ENCODE results near the gene C19orf47. TPM values are rescaled to one million over a fixed set of nuclear protein-coding genes. Genes with fewer than 3 reads are reported as not detected.

Gene C19orf47
- total RNA-seq, 4 donors from 2014 or later: 12.3 to 16.5 (median 13.8) TPM

DNA sequence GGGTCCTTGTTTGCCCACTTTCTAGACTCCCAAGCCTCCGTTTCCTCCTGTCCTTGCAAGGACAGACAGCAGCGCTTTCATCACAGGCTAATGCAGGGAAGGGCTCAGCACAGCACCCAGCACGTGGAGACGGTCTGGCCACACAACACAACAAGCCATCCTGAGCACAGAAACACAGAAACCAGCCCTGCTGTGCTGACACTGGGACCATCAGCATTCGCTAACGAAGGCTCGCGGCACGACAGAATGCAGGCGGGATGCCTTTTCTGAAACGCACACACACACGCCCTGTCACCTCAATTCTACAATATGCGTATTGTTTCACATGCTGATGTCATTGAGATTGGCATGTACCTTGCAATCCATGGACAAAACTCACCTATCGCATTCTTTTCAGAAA is 75.9 kb downstream of the C19orf47 start:
- intact Hi-C loops (cut with DNase I; ENCODE audit: low total_unique reads) (no loop called here), in situ Hi-C loops (cut with MboI; ENCODE audit: low pct_ligation_motif_present in 1 of 4, low pct_unique_long_range_greater_than_20kb in 1 of 4, low sequenced_read_pairs in 3 of 4) (no loop called here)
- H3K27ac ChIP-seq: no peak overlapping the region
- WGBS, 2 donors (ENCODE audit: low coverage in 1 of 2): 95 to 100% methylated on average over 1 to 14 of the region's 14 CpGs
- H3K4me1 ChIP-seq: peaks cover 6 to 26% (median 9%) of the 10 kb centered on the region in 4 donors
- DNase-seq: no peak
- TF ChIP-seq POLR2A (IDR thresholded peaks at IDR 0.05): no peak
- TF ChIP-seq EP300 (IDR thresholded peaks at IDR 0.05; ENCODE audit: low read depth): no peak
- no peak for TF ChIP-seq CTCF (IDR thresholded peaks at IDR 0.05)
- TF ChIP-seq POLR2AphosphoS5 (IDR thresholded peaks at IDR 0.05): no peak
- H3K9me3 ChIP-seq: no peaks in the 10 kb centered on the region
- H3K36me3 ChIP-seq: no peaks in the 10 kb centered on the region
- no peak overlapping the region for H3K4me3 ChIP-seq
- no peaks in the 10 kb centered on the region for H3K27me3 ChIP-seq

DNA sequence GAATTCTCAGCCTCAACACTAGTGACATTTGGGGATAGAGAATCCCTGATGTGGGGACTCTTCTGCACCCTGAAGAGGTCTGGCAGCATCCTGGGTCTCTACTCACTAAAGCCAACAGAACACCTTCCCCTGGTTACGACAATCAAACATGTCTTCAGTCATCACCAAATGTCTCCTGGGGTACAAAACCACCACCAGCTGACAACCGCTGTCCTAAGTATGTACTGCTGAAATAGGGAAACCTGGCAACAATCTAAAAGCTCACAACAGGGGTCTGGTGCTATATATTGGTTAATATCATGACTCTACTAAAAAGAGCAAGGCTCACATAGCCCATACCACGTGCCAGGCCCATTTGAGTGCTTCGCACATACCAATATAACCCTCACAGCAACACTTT is 76.5 kb downstream of the C19orf47 start:
- no peak overlapping the region for H3K4me3 ChIP-seq
- H3K27ac ChIP-seq: no peak overlapping the region
- TF ChIP-seq CTCF (IDR thresholded peaks at IDR 0.05) (no peak), POLR2A (IDR thresholded peaks at IDR 0.05) (no peak), POLR2AphosphoS5 (IDR thresholded peaks at IDR 0.05) (no peak), EP300 (IDR thresholded peaks at IDR 0.05; ENCODE audit: low read depth) (no peak)
- DNase-seq: no peak
- no peaks in the 10 kb centered on the region for H3K27me3 ChIP-seq
- no peaks in the 10 kb centered on the region for H3K36me3 ChIP-seq
- H3K4me1 ChIP-seq: peaks cover 6 to 27% (median 9%) of the 10 kb centered on the region in 4 donors
- WGBS, 2 donors (ENCODE audit: low coverage in 1 of 2): 90 to 100% methylated on average over 1 to 4 of the region's 4 CpGs
- H3K9me3 ChIP-seq: no peaks in the 10 kb centered on the region
- in situ Hi-C loops (cut with MboI; ENCODE audit: low pct_ligation_motif_present in 1 of 4, low pct_unique_long_range_greater_than_20kb in 1 of 4, low sequenced_read_pairs in 3 of 4): no loop called here
- intact Hi-C loops (cut with DNase I; ENCODE audit: low total_unique reads): no loop called here

- in situ Hi-C loops (cut with MboI; ENCODE audit: low pct_ligation_motif_present in 1 of 4, low pct_unique_long_range_greater_than_20kb in 1 of 4, low sequenced_read_pairs in 3 of 4): no loop called here
Measured at GRCh38 chr19:40270362-40271089, 77.7 kb downstream of the C19orf47 start.

More at GRCh38 chr19:40270362-40271089, 77.7 kb downstream of the C19orf47 start:
- no peak for DNase-seq
- Histone ChIP-seq H3K4me1 (peaks cover 6 to 32% (median 11%) of the 10 kb centered on the region in 4 donors), H3K27me3 (no peaks in the 10 kb centered on the region), H3K27ac (no peak overlapping the region), H3K36me3 (no peaks in the 10 kb centered on the region), H3K4me3 (no peak overlapping the region), H3K9me3 (no peaks in the 10 kb centered on the region)
- 91 to 100% methylated on average over 2 to 12 of the region's 12 CpGs for WGBS, 2 donors (ENCODE audit: low coverage in 1 of 2)
- intact Hi-C loops (cut with DNase I; ENCODE audit: low total_unique reads): no loop called here
- TF ChIP-seq POLR2A (IDR thresholded peaks at IDR 0.05) (no peak), POLR2AphosphoS5 (IDR thresholded peaks at IDR 0.05) (no peak), EP300 (IDR thresholded peaks at IDR 0.05; ENCODE audit: low read depth) (no peak), CTCF (IDR thresholded peaks at IDR 0.05) (no peak)

Small RNA genes lying within 50 kb of the gene (small RNA-seq; reads per million reads assigned to genes)
- gene MIR641 (1.1 to 1.4 (median 1.4) reads per million in 4 donors), gene MIR6796 (0 to 0.28 (median 0.06) reads per million in 4 donors), gene RF00019 (0 reads per million in 4 donors), gene RNU6-945P (0 reads per million in 4 donors)

Other genes with a start within 250 kb of the C19orf47 start
- gene MAP3K10, start 157.0 kb downstream of the C19orf47 start, total RNA-seq: 10 to 100 TPM; 10.8 to 19.5 (median 11.9) TPM
- not detected for gene TTC9B, start 130.0 kb downstream of the C19orf47 start, total RNA-seq
- gene CCNP, start 121.7 kb downstream of the C19orf47 start, total RNA-seq: under 1 TPM in 1 of 4 donors, not detected in 3; 1.00 TPM
- gene AKT2, start 63.1 kb downstream of the C19orf47 start, total RNA-seq: 100 to 1,000 TPM in 2 of 4 donors, 10 to 100 TPM in 2; 63.2 to 266 (median 138) TPM
- gene PLD3, start 298 bp upstream of the C19orf47 start, total RNA-seq: 100 to 1,000 TPM in 3 of 4 donors, 10 to 100 TPM in 1; 91.6 to 322 (median 179) TPM
- gene HIPK4, start 41.8 kb upstream of the C19orf47 start, total RNA-seq: under 1 TPM in 1 of 4 donors, not detected in 3; 0.48 TPM
- 1 to 10 TPM; 1.5 to 5.0 (median 2.6) TPM for gene PRX, start 65.0 kb upstream of the C19orf47 start, total RNA-seq
- gene SERTAD1, start 77.6 kb upstream of the C19orf47 start, total RNA-seq: 10 to 100 TPM in 3 of 4 donors, 1 to 10 TPM in 1; 2.6 to 30.3 (median 18.4) TPM
- 10 to 100 TPM; 14.1 to 31.0 (median 22.2) TPM for gene SERTAD3, start 95.9 kb upstream of the C19orf47 start, total RNA-seq
- 100 to 1,000 TPM in 3 of 4 donors, 10 to 100 TPM in 1; 81.5 to 193 (median 147) TPM for gene BLVRB, start 117.3 kb upstream of the C19orf47 start, total RNA-seq
- 1 to 10 TPM in 2 of 4 donors, under 1 TPM in 2; under 0.01 to 1.5 (median 0.99) TPM for gene SPTBN4, start 118.6 kb upstream of the C19orf47 start, total RNA-seq
- 100 to 1,000 TPM in 1 of 4 donors, 10 to 100 TPM in 3; 58.7 to 111 (median 60.9) TPM for gene SHKBP1, start 228.5 kb upstream of the C19orf47 start, total RNA-seq